Activated naive CD8-positive, alpha-beta T cell (primary cell): ENCODE results near the gene PAK3.

Experiments
- H3K27ac Mint-ChIP-seq: one replicate; pipeline ENCODE4 v1.8.0; 2021; ENCODE audit warnings: mixed read lengths
- H3K27me3 Mint-ChIP-seq: one replicate; pipeline ENCODE4 v1.8.0; 2021; ENCODE audit warnings: mixed read lengths
- H3K36me3 Mint-ChIP-seq: one replicate; pipeline ENCODE4 v1.8.0; 2021; ENCODE audit warnings: mixed read lengths
- H3K4me1 Mint-ChIP-seq: one replicate; pipeline ENCODE4 v1.8.0; 2021; ENCODE audit warnings: low read depth, mixed read lengths
- H3K4me3 Mint-ChIP-seq: one replicate; pipeline ENCODE4 v1.8.0; 2021; ENCODE audit warnings: mild to moderate bottlenecking, mixed read lengths
- H3K9me3 Mint-ChIP-seq: one replicate; pipeline ENCODE4 v1.8.0; 2021; ENCODE audit warnings: low read depth, mixed read lengths

Gene PAK3

DNA sequence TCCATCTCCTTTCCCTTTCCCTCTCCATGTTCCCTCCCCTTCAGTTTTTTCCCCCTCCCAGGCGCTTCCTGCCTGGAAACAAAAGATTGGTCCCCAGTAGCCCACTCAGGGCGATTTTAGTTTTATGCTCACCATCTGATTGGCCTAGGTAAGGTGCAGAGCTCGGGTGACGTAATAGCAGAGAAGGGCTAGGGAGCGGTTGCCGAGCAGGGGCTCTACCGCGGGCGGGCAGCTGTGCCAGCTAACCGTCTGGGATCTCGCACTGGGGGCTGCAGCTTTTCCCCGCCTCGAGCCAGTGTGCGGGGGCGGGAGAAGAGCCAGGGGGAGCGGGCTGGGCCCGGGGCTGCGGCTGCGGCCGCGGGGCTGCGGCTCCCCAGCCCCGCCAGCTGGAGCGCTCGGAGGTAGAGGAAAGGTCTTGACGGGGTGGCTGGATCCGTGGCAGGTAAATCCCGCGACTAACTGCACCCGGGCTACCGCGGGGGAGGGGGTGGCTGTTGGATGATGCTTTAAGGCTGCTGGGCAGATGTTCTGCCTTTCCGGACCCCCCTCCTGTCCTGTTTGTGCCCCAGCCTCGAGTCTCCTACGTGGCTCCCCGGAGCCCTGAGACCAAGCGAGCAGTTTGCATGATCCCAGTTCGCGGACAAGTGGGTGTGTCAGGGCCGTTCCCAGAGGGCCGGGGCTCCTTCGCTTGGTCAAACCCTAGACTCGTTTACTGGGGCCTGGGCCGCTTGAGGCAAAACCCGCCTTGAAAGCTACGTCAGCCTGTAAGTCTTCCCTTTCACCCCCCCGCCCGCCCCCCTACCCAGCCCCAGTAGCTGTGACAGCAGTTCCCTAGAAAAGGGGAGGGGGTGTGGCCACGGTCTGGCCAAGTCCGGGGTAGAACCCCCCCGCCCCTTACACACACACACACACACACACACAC lies at the start of gene PAK3:
TSS of gene PAK3 (plus strand) at position 218 of the 922 bp plus-strand sequence. CDS start 26,913 bp downstream, outside the sequence.
- Mint-ChIP-seq H3K4me1 (peaks cover 13% of the 10 kb centered on the region), H3K27me3 (peaks cover 3% of the 10 kb centered on the region), H3K4me3 (peak within 1 kb of the TSS; percentile 85), H3K27ac (no peak within 1 kb of the TSS), H3K36me3 (no peaks in the 10 kb centered on the region), H3K9me3 (no peaks in the 10 kb centered on the region)

DNA sequence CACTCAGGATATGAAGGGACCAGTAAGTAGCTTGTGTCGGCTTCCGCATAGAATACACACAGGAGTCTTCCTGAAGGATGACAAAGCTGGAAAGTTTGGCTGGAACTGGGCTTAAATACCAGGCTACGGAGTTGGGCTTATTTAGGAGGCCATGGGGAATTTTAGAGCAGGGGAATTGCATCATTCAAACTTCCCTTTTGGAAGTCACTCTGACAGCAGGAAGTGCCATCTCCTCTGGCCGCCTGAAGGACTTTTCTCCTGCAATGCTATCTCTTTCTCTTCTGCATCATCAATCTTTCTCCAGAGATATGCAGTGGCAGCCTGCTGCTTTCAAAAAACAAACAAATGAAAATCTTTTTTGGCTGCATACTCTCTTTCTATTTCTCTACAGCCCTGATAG lies 48.4 kb upstream of the PAK3 start:
- Mint-ChIP-seq H3K4me3 (no peak overlapping the region), H3K27ac (no peak overlapping the region), H3K36me3 (no peaks in the 10 kb centered on the region)

DNA sequence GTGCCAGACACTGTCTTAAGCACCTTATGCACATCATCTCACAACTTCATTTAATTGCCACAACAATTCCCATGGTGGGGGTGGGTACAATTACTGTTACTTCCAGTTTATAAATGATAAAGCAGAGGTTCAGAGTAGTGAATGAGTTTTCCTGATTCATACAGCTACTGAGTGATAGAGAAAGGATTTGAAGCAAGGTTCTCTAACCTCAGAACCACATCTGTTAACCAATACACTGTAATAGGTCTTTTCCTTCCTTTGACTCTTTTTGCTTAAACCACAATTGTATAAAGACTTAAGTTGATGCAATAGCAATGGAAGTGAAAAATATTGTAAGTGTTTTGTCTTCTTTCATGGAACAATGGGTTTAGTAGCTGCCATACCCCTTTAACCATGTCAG lies 43.5 kb upstream of the PAK3 start:
- Mint-ChIP-seq H3K27ac (no peak overlapping the region), H3K9me3 (no peaks in the 10 kb centered on the region), H3K4me1 (no peaks in the 10 kb centered on the region), H3K27me3 (no peaks in the 10 kb centered on the region), H3K4me3 (no peak overlapping the region), H3K36me3 (no peaks in the 10 kb centered on the region)

More for the DNA sequence above, 48.4 kb upstream of the PAK3 start:
- no peaks in the 10 kb centered on the region for H3K9me3 Mint-ChIP-seq
- peaks cover 1% of the 10 kb centered on the region for H3K4me1 Mint-ChIP-seq
- H3K27me3 Mint-ChIP-seq, result no peaks in the 10 kb centered on the region

DNA sequence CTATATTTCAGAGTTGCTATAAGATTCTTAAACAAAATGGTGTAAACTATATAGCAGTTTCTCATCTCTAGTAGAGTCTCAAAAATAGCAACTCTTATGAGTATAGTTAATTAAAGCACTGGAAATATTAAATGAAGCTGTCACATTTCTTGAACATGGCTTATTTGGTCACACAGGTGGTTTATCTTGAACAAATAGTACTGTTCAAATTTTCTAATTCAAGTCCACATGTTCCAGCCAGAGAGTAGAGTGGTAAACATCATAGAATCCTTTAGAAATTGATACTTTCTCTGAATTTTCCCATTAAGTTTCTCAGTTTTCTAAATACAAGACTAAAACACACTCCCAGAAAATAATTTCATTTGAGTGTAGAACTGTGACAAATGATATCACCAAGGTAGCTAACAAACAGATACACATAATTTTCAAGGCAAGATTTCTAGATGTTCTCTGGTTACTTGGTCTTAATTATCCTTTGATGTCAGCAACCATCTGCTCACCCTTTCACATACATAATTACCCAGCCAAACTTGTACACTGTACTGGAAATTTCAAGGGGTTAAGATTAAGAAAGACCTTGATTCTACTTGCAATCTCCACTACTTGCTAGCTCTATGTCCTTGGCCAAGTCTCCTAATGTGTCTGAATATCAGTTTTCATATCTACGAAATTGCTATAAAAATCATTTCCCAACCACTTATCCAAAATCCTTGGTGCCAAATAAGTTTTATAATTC lies 24.3 kb upstream of the PAK3 start:
- Mint-ChIP-seq H3K36me3 (no peaks in the 10 kb centered on the region), H3K9me3 (no peaks in the 10 kb centered on the region), H3K4me3 (no peak overlapping the region), H3K27ac (no peak overlapping the region), H3K27me3 (peaks cover 2% of the 10 kb centered on the region), H3K4me1 (no peaks in the 10 kb centered on the region)

DNA sequence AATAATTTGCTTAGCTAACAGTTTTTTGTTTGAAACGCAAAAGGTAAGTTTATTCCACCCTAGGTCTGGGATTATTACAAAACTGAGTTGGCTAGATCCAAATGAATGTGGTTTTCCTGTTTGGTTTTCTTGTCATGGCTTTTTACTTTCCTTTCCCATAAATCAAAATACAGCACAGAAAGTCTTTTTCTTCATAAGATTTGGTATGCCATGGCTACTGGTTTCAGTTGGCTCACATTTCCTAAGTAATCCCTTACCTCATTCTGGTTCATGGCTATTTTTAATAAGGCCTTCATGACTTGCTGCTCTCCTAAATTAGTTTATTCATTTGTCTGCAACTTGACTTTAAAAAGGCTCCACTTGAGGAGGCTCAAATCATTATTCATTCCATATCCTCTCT lies 12.9 kb upstream of the PAK3 start:
- Mint-ChIP-seq H3K27me3 (peaks cover 5% of the 10 kb centered on the region), H3K4me3 (no peak overlapping the region), H3K4me1 (no peaks in the 10 kb centered on the region), H3K27ac (no peak overlapping the region), H3K9me3 (no peaks in the 10 kb centered on the region), H3K36me3 (no peaks in the 10 kb centered on the region)

DNA sequence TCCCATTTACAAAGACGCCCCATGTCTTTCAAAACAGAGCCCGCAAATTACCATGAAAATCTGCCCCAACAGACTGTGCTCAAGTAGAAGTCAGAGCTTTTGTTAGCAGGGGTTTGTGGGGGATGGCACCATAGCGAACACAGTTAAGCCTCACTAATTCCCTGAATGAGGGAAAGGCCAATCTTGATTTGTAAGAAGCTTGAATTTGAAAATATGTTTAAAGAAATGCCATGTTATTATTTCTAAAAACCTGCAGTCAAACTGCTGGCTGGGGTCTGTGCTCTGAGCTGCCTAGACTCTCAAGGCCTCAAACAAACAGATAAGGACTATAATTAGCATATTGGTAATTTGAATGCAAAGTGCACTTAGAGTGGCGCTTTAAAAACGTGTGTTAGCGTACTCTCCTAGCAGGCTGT lies 9.4 kb upstream of the PAK3 start:
- Mint-ChIP-seq H3K27me3 (peaks cover 8% of the 10 kb centered on the region), H3K4me3 (no peak overlapping the region), H3K36me3 (no peaks in the 10 kb centered on the region), H3K4me1 (no peaks in the 10 kb centered on the region), H3K9me3 (no peaks in the 10 kb centered on the region), H3K27ac (no peak overlapping the region)

DNA sequence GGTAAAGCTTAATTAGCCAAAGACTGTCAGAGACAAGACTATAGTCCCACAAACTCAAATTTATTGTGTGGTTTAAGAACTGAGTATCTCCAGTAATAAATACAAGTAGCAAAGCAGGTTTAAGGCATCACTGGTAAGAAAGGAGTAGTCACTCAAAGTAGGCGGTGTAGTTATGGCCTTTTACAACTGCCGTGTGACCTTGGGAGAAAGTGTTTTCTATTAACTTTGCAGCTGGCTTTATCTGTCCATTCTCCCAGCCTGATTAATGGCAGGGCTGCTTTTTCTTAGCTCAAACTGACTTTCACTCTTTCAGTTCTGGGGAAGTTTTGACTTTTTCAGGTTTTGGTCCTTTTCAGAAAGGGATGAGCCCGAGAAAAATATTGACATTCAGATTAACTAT lies 7.4 kb upstream of the PAK3 start:
- no peaks in the 10 kb centered on the region for H3K4me1 Mint-ChIP-seq
- no peaks in the 10 kb centered on the region for H3K36me3 Mint-ChIP-seq
- H3K4me3 Mint-ChIP-seq, result no peak overlapping the region
- H3K9me3 Mint-ChIP-seq, result no peaks in the 10 kb centered on the region
- H3K27ac Mint-ChIP-seq, result no peak overlapping the region
- peaks cover 5% of the 10 kb centered on the region for H3K27me3 Mint-ChIP-seq

DNA sequence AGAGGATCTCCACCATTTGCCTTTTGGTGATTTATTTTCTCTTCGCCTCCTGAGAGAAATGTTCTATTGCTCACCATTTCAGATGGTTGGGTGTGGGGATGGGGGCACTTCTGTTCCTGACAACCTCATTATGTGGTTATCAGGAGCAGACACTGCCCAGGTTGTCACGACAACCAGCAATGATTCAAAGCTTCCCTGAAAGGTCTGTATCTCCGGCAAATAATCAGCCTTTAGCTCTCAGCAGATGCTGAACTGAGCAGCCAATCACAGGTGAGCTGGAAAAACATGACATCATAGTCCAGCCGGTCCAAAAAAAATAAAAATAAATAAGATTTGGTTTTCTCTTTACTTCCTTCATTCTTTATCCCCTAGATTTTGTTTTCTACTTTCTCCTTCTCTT lies 5.5 kb upstream of the PAK3 start:
- Mint-ChIP-seq H3K36me3 (no peaks in the 10 kb centered on the region), H3K4me1 (peaks cover under 1% of the 10 kb centered on the region), H3K4me3 (no peak overlapping the region), H3K27ac (no peak overlapping the region), H3K27me3 (peaks cover 8% of the 10 kb centered on the region), H3K9me3 (no peaks in the 10 kb centered on the region)

DNA sequence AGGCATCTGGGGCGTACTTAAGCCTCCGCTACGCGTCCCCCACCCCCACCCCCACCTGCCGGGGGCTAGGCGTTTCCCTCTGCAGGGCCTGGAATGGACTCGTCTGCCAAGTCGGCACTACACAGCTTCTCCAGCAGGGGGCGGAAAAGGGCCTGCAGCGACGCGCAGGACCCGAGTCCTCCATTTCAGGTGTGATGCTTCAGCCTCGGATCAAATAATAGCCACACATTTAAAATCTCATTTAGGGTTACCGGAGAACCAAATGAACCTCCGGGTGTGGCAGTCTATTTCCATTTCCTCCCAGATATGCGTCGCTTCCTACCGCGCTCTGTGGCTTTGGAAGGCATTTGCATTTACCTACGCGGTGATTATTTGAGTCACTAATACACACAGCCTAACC lies 2.9 kb downstream of the PAK3 start:
- Mint-ChIP-seq H3K4me3 (peak overlapping the region; percentile 23), H3K9me3 (no peaks in the 10 kb centered on the region), H3K36me3 (no peaks in the 10 kb centered on the region), H3K4me1 (peaks cover 13% of the 10 kb centered on the region), H3K27ac (no peak overlapping the region), H3K27me3 (peaks cover 3% of the 10 kb centered on the region)

DNA sequence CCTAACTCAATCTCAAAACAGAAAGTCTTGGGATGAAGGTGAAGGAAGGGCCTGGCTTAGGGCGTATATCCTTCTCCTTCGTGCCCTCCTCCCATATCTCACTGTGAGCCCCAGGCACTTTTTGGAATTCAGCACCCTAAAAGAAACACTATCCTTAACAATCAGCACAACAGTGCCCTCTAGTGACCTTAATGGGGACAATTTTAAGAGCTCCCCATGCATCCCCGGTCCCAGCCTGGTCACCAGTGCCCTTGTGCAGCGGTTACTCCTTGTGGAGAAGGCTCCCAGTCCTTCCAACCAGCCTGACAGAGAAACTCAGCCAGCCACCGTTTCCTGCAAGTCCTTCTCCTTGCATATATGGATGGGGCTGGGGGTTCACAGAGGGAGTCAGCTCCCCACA lies 4.2 kb downstream of the PAK3 start:
- no peaks in the 10 kb centered on the region for H3K9me3 Mint-ChIP-seq
- H3K4me3 Mint-ChIP-seq, result no peak overlapping the region
- H3K36me3 Mint-ChIP-seq, result no peaks in the 10 kb centered on the region
- no peak overlapping the region for H3K27ac Mint-ChIP-seq
- peaks cover 13% of the 10 kb centered on the region for H3K4me1 Mint-ChIP-seq
- H3K27me3 Mint-ChIP-seq, result peaks cover under 1% of the 10 kb centered on the region

DNA sequence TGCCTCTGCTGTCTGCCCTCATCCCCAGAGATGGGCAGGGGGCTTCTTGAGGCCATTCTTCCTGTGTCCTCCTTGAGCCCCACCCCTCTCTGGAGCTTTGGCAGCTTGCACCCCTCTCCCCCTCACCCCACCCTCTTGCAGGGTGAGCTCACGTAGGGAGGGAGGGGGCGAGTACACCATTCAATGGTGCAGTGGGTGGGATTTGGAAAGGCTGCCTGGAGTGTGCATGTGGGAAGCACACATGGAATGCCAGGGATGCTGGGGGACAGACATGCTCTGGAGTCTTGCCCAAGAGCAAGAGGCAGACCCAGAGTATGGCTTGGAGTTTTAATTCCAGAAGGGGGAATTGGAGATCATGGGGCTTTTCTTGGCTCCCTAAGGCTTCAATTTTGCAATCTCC lies 5.6 kb downstream of the PAK3 start:
- Mint-ChIP-seq H3K9me3 (no peaks in the 10 kb centered on the region), H3K4me1 (peaks cover 7% of the 10 kb centered on the region), H3K4me3 (no peak overlapping the region), H3K27me3 (no peaks in the 10 kb centered on the region), H3K36me3 (no peaks in the 10 kb centered on the region), H3K27ac (no peak overlapping the region)

DNA sequence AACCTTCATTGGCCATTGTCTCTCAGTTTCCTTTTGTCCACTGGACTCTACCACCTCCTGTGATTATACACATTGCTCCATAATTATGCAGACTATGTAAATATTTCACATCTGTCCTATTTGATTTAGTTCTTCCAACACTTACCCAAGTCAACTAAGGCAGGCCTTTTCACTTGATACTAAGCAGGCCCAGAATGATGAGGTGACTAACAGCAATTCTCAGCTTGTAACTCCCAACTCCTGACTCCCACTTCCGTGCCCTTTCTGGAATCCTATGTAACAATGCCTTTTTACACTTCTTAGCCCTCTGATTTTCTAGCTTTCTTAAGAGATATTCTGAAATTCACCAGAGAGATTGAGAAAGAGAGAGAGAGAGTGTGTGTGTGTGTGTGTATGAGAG lies 6.6 kb downstream of the PAK3 start:
- Mint-ChIP-seq H3K27ac (no peak overlapping the region), H3K9me3 (no peaks in the 10 kb centered on the region)

DNA sequence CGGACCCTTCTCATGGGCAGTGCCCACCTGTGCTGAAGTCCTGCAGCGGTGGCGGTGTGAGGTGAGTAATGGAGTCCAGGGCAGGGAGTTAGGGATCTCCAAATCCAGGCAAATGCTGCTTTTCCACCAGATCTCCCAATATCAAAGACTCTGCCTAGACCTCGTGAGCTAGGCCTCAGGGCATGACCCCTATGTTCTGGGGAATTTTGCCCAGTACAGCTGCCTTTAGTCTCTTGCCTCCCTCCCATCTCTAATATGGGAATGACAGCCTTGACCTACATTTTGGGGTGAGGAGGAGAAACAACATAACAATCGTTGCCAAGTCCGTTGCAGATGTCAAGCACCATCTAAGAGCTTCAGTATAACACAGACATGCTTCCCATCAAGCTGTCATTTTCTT lies 7.3 kb downstream of the PAK3 start:
- H3K4me3 Mint-ChIP-seq, result no peak overlapping the region
- no peaks in the 10 kb centered on the region for H3K36me3 Mint-ChIP-seq
- H3K27me3 Mint-ChIP-seq, result no peaks in the 10 kb centered on the region
- H3K27ac Mint-ChIP-seq, result no peak overlapping the region
- H3K4me1 Mint-ChIP-seq, result peaks cover 4% of the 10 kb centered on the region
- no peaks in the 10 kb centered on the region for H3K9me3 Mint-ChIP-seq

More for the DNA sequence above, 6.6 kb downstream of the PAK3 start:
- Mint-ChIP-seq H3K4me3 (no peak overlapping the region), H3K27me3 (no peaks in the 10 kb centered on the region), H3K4me1 (peaks cover 7% of the 10 kb centered on the region), H3K36me3 (no peaks in the 10 kb centered on the region)

DNA sequence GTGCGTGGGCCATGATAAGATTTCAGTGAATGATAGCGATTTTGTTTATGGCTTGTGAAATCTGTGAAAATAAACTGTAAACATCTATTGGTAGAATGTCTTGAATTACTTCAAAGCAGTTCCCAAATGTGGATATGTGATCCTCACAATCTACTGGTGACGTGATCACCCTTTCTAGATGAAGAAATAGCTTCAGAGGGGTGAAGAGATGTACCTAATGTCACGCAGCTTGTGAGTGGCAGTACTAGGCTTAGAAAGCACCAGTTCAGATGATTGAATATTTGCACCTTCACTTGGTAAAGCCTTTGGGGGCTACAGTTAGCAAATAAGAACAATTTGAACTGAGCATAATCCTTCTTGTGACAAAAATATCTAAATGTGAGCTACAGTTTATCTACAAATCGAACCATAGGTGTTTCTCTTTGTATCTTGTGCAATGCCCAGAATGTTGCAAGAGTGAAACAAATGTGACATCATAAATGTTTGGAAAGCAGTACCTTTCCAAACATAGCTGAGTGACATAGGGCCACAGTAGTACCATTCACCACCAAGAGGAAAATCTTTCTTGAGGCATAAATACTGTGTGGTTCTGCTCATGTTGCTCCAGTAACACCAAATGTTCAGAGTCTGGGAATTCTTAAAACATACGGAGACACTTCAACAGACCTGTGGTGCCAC lies 14.2 kb downstream of the PAK3 start:
- Mint-ChIP-seq H3K36me3 (no peaks in the 10 kb centered on the region), H3K4me1 (no peaks in the 10 kb centered on the region), H3K4me3 (no peak overlapping the region), H3K27ac (no peak overlapping the region), H3K9me3 (no peaks in the 10 kb centered on the region), H3K27me3 (no peaks in the 10 kb centered on the region)

DNA sequence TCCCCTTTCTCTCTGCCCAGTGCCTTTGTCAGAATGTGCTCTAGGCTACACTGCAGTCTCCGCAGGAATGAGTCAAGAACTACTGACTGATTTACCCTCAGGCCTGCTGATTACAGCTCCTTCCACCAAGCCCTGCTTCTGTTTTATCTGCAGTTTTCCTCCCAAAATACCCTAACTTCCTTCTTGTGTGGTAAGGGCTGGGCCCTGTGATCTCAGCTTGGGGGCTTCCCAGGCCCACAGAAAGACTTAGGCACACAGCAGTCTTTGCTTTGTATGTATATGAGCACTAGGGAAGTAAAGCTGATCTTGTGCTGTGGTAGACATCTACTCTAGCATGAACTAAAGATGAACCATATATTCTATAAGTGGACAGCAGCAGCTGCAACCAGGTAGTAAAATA lies 18.8 kb downstream of the PAK3 start:
- H3K27me3 Mint-ChIP-seq, result no peaks in the 10 kb centered on the region
- H3K4me1 Mint-ChIP-seq, result no peaks in the 10 kb centered on the region
- H3K9me3 Mint-ChIP-seq, result no peaks in the 10 kb centered on the region
- H3K4me3 Mint-ChIP-seq, result no peak overlapping the region
- no peak overlapping the region for H3K27ac Mint-ChIP-seq
- no peaks in the 10 kb centered on the region for H3K36me3 Mint-ChIP-seq
